Measurements from ENCODE around the gene FRMD4A. TPM values are rescaled to one million over a fixed set of nuclear protein-coding genes. Genes with fewer than 3 reads are reported as not detected.

Gene FRMD4A
- total RNA-seq, 1 experiment from 2014 or later: 18.3 TPM

DNA sequence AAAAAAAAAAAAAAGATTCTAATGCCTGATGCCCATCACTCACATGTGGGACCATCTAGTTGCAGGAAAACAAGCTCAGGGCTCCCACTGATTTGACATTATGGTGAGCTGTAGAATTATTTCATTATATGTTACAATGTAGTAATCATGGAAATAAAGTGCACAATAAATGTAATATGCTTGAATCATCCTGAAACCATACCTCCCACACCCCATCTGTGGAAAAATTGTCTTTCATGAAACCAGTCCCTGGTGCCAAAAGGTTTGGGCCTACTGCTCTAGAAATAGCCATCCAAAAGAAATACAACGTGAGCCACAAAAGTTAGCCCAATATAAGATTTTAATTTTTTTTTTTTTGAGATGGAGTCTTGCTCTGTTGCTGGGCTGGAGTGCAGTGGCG lies 478.8 kb downstream of the FRMD4A start:
- BruUV-seq (replicated peaks): no TSS peak
- Histone ChIP-seq H3K9me3 (ENCODE audit: insufficient read depth, low read depth) (no peaks in the 10 kb centered on the region), H3K9me2 (ENCODE audit: insufficient read depth) (no peaks in the 10 kb centered on the region), H3K27ac (no peak overlapping the region), H3K27me3 (ENCODE audit: insufficient read depth, low read depth) (no peaks in the 10 kb centered on the region), H2AFZ (no peak overlapping the region), H3K36me3 (ENCODE audit: low read depth) (no peaks in the 10 kb centered on the region), H3F3A (ENCODE audit: insufficient read depth, low read depth) (no peaks in the 10 kb centered on the region), H3K4me1 (replicated peaks; ENCODE audit: insufficient read depth) (no peaks in the 10 kb centered on the region), H3K4me3 (no peak overlapping the region), H4K20me1 (ENCODE audit: insufficient read depth) (no peaks in the 10 kb centered on the region), H3K79me2 (ENCODE audit: low read depth) (no peaks in the 10 kb centered on the region), H3K4me2 (no peak overlapping the region)
- TF ChIP-seq EZH2 (IDR thresholded peaks at IDR 0.05; ENCODE audit: low read depth): no peak
- TF ChIP-seq, protein P1, sequence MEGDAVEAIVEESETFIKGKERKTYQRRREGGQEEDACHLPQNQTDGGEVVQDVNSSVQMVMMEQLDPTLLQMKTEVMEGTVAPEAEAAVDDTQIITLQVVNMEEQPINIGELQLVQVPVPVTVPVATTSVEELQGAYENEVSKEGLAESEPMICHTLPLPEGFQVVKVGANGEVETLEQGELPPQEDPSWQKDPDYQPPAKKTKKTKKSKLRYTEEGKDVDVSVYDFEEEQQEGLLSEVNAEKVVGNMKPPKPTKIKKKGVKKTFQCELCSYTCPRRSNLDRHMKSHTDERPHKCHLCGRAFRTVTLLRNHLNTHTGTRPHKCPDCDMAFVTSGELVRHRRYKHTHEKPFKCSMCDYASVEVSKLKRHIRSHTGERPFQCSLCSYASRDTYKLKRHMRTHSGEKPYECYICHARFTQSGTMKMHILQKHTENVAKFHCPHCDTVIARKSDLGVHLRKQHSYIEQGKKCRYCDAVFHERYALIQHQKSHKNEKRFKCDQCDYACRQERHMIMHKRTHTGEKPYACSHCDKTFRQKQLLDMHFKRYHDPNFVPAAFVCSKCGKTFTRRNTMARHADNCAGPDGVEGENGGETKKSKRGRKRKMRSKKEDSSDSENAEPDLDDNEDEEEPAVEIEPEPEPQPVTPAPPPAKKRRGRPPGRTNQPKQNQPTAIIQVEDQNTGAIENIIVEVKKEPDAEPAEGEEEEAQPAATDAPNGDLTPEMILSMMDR (conservative IDR thresholded peaks at IDR 0.05): no peak
- POLR2A ChIA-PET (ENCODE audit: unreplicated experiment): no interaction called here
- CTCF ChIA-PET: no interaction called here
- intact Hi-C loops (cut with micrococcal nuclease; ENCODE audit: unreplicated experiment): no loop called here
- no peak for DNase-seq

DNA sequence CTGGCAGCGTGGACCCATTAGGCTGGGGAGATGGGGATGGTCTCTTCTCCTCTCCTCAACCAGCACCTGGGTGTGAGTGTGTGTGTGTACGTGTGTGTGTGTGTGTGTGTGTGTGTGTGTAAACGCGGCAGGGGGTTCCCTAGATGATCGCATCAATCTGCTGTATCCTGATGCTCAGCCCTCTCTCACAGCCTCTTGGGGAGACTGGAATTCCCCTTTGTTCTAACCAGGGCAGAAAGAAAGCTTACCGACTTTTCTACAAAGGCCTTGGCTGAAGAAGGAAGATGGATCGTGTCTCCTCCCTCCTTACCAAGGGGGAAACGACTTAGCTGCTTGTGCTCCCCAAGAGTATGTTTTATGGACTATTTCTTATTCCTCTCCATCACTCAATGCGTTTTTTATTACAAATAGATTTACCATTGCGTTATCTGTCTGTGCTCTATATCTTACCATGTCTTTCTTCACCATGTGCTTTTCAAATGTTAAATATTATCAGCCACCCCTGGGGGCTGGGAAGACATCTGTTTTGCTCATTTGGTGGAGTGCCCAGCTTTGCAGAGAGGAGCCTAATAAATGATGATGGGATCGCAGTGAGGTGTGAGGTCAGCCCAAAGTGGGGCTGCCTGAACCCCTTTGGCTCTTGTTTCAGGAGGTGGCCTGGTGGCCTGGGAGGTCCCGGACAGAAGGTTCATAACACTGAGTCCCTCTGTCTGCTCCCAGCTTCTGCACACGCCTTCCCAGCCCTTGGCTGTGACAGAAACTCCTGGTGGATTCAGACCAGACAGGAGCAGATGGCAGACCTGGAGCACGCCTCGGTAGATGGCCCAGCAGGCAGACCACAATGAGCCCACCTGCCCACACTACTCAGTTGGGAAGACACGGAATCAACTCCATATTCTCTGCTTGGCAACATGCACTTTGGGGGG lies 481.9 kb downstream of the FRMD4A start:
- TF ChIP-seq EZH2 (IDR thresholded peaks at IDR 0.05; ENCODE audit: low read depth): no peak
- TF ChIP-seq, protein P1 (conservative IDR thresholded peaks at IDR 0.05): no peak
- BruUV-seq (replicated peaks): no TSS peak
- H2AFZ ChIP-seq: no peak overlapping the region
- CTCF ChIA-PET: no interaction called here
- no peak for DNase-seq
- H3K4me1 ChIP-seq (replicated peaks; ENCODE audit: insufficient read depth): no peaks in the 10 kb centered on the region
- H3K9me3 ChIP-seq (ENCODE audit: insufficient read depth, low read depth): no peaks in the 10 kb centered on the region
- no peak overlapping the region for H3K4me3 ChIP-seq
- H4K20me1 ChIP-seq (ENCODE audit: insufficient read depth): no peaks in the 10 kb centered on the region
- no peaks in the 10 kb centered on the region for H3K36me3 ChIP-seq (ENCODE audit: low read depth)
- H3K79me2 ChIP-seq (ENCODE audit: low read depth): no peaks in the 10 kb centered on the region
- POLR2A ChIA-PET (ENCODE audit: unreplicated experiment): no interaction called here
- H3F3A ChIP-seq (ENCODE audit: insufficient read depth, low read depth): no peaks in the 10 kb centered on the region
- intact Hi-C loops (cut with micrococcal nuclease; ENCODE audit: unreplicated experiment): no loop called here
- H3K4me2 ChIP-seq: no peak overlapping the region
- no peaks in the 10 kb centered on the region for H3K9me2 ChIP-seq (ENCODE audit: insufficient read depth)
- no peak overlapping the region for H3K27ac ChIP-seq
- H3K27me3 ChIP-seq (ENCODE audit: insufficient read depth, low read depth): no peaks in the 10 kb centered on the region

DNA sequence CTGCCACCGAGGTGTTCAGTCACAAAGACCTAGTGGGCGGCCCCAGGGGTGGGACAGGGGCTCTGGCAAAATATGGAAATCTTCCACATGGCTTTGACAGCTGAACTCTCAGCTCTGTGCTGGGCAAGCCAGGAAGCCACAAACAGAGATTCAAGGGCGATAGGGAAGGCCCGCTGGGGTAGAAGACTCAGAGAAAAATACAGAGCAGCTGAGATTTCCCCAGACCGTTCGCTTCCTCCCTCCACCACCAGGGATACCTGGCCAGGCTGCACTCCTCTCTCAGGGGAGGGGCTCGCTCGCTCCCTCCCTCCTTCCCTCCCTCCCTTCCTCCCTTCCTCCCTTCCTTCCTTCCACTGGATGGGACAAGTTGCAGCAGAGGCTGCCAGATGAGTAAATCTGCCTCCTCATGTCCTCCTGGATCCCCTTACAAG lies 483.5 kb downstream of the FRMD4A start:
- BruUV-seq (replicated peaks): no TSS peak
- intact Hi-C loops (cut with micrococcal nuclease; ENCODE audit: unreplicated experiment): no loop called here
- H3K4me1 ChIP-seq (replicated peaks; ENCODE audit: insufficient read depth): no peaks in the 10 kb centered on the region
- H3K27ac ChIP-seq: no peak overlapping the region
- no peaks in the 10 kb centered on the region for H3K36me3 ChIP-seq (ENCODE audit: low read depth)
- no peak overlapping the region for H3K4me2 ChIP-seq
- H3K79me2 ChIP-seq (ENCODE audit: low read depth): no peaks in the 10 kb centered on the region
- ChIA-PET CTCF (no interaction called here), POLR2A (ENCODE audit: unreplicated experiment) (no interaction called here)
- TF ChIP-seq EZH2 (IDR thresholded peaks at IDR 0.05; ENCODE audit: low read depth): no peak
- TF ChIP-seq, protein P1 (conservative IDR thresholded peaks at IDR 0.05): no peak
- DNase-seq: no peak
- no peak overlapping the region for H2AFZ ChIP-seq
- no peaks in the 10 kb centered on the region for H3K27me3 ChIP-seq (ENCODE audit: insufficient read depth, low read depth)
- no peaks in the 10 kb centered on the region for H4K20me1 ChIP-seq (ENCODE audit: insufficient read depth)
- no peaks in the 10 kb centered on the region for H3F3A ChIP-seq (ENCODE audit: insufficient read depth, low read depth)
- no peaks in the 10 kb centered on the region for H3K9me2 ChIP-seq (ENCODE audit: insufficient read depth)
- no peaks in the 10 kb centered on the region for H3K9me3 ChIP-seq (ENCODE audit: insufficient read depth, low read depth)
- H3K4me3 ChIP-seq: no peak overlapping the region
